Stimulated activated CD8-positive, alpha-beta memory T cell treated with anti-CD3 and anti-CD28 coated beads, Interleukin-4, amount 100 ng/mL, for 1 hour (primary cell): Measurements from ENCODE around the gene METAP1D.
"Not testable (repeated sequence)": the region's sequence is repeated elsewhere in the genome, so short reads cannot be mapped to it uniquely, and the experiment has no call there.

Experiments
- DNase-seq, 2 donors: peaks; one replicate each; pipeline ENCODE4 v3.0.0-alpha.2; 2020; ENCODE audit warnings: low read depth in 2 of 2, low spot score in 1 of 2

The METAP1D gene

DNA sequence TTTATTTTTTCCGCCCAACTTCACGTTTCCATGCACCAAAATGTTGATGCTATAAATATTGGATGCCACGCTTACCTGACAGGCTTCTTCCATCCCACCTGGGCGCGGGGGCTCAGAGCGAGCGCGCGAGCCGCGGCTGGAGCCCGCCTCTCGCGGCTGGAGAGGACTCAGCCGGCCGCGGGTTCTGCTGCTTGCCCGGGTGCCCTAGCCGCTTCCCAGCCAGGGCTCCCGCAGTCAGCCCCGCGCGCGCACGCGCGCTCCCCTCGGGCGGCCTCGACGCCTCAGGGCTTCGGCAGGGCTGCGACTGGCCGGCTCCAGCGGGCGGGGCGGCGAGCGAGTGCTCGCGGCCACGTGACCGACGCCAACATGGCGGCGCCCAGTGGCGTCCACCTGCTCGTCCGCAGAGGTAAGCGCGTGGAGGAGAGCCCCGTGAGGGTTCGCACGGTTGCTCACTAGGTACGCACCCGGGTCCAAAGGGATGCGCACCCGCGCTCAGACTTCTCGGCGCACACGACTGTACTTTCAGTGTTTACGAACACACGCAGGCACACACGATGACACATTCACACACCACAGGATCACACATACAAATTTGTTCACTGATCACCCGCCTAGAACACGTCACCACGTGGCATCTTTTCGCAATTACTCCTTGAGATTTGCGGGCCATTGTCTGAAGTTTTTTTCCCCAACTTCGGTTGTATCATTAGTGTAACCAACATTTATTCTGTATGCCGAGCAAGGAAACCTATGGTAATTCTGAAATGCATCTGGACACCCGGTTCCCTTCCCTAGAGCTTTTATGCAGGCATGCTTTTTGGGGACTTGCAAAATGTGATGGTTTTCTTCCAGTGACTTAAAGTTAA lies at the start of gene METAP1D:
TSS of gene METAP1D (plus strand) at position 350 of the 866 bp plus-strand sequence. CDS start at position 367, 17 bp downstream.
- peak; percentile 46 to 63 for DNase-seq

DNA sequence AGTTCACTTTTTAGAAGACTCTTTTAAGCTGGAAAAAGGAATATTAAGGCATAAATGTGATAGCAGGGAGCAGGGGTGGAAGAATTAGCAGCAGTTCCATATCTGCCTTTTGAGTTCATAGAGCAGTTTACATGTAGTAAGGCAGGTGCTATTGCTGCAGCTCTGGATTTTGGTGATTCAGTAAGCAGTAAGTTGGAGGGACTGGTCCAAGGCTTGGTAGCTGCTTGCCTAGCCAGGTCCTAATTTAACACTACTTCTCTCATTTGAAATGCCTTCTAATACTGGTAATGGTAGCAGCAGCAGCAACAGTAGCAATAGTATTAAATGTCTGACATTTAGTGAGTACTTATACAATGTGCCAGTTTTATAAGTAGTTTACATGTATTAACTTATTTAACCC lies 47.5 kb upstream of the METAP1D start:
- DNase-seq = no peak

DNA sequence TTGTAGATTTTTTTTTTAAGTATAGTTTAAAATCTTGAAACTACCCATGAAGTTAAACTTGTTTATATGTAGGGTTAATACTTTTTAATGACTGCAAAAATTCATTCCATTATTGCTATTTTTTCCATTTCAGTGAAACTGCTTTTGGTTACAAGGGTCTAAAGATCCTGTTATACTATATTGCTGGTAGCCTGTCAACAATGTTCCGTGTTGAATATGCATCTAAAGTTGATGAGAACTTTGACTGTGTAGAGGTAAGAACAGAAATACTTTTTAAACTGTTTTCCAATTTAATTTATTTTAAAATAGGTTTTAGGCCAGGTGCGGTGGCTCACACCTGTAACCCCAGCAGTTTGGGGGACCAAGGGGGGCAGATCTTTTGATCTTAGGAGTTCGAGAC lies 47.0 kb upstream of the METAP1D start:
- DNase-seq = no peak

DNA sequence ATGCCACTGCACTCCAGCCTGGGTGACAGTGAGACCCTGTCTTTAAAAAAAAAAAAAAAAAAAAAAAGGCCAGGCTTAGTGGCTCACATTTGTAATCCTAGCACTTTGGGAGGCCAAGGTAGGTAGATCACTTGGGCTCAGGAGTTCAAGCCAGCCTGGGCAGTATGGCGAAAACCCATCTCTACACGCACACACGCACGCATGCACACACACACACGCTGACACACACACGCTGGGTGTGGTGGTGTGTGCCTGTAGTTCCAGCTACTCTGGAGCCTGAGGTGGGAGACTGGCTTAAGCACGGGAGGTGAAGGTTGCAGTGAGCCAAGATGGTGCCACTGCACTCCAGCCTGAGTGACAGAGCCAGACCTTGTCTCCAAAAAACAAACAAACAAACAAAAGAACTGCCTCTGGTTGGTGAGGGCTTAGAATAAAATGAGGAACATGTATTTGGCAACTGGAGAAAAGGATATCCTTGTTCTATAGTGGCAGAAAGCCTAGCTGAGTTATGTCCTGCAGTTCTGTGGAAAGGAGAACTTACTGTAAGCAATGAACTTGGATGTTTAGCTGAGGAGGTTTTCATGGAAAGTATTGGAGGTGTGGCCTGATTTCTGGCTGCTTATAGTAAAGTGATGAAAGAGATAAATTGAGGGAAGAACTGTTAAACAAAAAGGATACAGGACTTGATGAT lies 43.5 kb upstream of the METAP1D start:
- no peak for DNase-seq

DNA sequence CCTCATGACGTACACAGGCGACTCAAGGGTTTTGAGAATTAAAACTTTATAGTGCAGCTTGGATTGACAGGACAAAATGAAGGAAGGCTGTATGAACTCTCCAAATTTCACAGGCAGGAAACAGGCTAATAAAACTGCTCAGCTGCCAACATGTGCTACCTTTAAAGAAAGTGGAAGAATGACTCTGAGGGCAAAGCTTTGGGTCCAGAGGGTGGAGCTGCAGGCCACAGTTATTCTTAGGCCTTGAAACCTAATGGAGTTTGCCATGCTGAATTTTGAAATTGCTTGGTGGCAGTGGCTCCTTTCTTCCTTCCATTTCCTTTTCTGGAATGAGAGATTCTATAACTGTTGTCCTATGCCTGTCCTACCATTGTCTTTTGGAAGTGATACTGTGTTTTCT lies 42.7 kb upstream of the METAP1D start:
- DNase-seq = no peak

DNA sequence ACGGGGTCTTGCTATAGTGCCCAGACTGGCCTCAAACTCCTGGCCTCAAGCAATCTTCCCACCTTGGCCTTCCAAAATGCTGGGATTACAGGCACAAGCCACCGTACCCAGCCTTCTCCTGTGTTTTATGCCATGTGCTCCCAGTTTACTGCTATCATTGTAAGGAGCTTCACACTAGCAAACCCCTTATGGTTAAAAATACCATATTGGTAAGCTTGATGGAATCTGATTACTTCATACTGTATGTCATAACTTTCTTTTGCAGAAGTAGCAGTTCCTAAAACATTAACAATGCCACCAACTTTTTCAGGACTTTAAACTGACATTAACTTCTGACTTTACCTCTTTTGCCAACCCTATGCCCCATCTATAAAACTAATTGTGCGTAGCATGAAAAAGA lies 41.3 kb upstream of the METAP1D start:
- DNase-seq = no peak

DNA sequence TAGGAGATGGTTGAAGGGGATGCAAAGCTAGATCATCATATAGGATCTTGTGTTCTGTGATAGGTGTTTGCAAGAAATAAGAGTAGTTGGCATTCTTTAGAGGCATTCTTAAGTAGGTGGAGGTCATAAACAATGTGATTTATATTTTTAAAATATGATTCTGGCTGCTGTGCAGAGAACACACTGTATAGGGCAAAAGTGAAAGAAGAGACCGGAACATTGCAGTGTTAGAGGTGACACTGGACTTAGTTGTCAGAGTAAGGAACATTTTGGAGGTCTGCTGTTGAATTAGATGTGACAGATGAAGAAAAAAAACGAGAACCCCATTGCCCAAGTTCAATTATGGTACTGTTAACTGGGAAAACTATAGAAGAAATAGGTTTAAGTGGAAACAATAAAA lies 39.8 kb upstream of the METAP1D start:
- DNase-seq = no peak

DNA sequence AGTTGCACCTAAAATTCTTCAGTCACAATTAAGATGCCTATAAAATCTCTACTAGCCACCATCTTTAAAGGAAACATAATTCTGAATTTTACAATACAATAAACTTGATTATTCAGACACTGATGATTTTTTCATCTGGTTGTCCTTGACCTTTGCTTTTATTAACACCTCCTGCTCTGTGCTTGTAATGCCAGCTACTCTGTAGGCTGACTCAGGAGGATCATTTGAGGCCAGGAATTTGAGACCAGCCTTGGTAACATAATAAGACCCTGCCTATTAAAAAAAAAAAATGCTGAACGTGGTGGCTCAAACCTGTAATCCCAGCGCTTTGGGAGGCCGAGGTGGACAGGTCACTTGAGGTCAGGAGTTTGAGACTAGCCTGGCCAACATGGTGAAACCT lies 39.2 kb upstream of the METAP1D start:
- DNase-seq = no peak

DNA sequence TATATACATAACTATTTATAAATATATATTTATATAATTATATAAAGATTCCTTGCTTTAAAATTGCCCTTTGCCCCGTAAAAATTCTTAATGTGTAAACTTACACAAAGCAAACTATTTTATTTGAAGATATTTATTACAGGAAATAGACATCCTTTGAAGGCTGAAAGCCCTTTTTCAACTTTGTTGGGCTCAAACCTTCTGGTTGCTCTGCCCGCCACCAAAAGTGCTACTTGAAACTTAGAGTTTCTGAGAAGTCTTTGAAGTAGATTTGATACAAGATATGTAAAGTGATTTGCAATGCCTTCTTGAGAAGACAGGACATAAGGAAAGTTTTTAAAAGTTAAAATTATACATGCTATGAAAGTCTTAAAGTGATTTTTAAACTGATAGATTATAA lies 36.6 kb upstream of the METAP1D start:
- no peak for DNase-seq

DNA sequence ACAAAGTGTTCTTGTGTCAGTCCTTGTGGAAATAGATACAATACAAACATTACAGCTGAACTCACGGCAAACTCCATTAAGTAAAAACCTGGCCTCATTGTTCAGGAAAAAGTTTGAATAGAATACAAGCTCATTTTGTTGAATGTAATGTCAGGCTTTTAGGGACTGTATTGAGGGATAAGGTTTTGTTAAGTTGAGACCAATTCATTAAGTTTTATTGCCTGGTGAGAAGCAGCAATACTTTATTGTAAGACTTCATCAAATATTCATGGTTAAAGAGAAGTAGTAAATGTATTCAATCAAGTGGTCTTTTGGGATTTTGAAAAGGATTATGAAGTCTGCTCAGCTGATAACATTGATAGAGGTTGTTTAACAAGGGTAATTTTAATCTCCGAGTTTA lies 35.4 kb upstream of the METAP1D start:
- no peak for DNase-seq

DNA sequence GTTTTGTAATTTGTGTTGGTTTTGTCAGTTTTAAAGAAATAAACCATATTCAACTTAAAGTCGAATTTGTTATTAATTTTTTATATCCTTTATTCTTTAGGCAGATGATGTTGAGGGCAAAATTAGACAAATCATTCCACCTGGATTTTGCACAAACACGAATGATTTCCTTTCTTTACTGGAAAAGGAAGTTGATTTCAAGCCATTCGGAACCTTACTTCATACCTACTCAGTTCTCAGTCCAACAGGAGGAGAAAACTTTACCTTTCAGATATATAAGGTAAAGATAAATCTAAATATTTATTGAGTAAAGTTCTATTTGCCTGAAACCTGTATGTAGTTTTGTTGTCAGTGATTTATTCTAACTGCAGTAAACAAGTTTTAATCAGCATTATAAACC lies 34.5 kb upstream of the METAP1D start:
- DNase-seq = no peak

DNA sequence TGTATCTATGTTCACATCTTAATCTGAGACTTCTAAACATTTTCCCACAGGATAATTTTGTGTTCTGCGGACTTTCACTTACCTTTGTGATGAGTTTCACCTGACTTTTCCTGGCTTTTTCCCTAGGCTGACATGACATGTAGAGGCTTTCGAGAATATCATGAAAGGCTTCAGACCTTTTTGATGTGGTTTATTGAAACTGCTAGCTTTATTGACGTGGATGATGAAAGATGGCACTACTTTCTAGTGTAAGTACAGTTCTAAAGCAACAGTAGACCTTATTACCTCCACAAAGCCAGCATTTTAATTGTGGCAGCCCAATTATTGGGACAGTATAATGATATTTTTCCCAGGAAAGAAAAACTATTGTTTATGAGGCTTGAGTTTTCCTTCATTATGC lies 34.1 kb upstream of the METAP1D start:
- DNase-seq = no peak

DNA sequence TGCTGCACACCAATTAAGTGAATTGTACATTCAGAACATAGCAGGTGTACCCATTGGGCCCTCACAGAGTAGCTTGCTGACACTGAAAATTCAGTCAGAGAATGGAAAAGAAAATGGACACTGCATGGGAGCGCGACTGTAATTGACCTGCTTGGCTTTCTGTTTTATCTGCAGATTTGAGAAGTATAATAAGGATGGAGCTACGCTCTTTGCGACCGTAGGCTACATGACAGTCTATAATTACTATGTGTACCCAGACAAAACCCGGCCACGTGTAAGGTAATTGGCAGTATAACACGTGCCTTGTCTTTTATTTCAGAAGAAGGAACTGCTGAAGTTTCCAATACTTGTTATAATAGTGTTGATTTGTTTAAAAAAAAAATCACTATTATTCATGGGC lies 33.5 kb upstream of the METAP1D start:
- DNase-seq = no peak

DNA sequence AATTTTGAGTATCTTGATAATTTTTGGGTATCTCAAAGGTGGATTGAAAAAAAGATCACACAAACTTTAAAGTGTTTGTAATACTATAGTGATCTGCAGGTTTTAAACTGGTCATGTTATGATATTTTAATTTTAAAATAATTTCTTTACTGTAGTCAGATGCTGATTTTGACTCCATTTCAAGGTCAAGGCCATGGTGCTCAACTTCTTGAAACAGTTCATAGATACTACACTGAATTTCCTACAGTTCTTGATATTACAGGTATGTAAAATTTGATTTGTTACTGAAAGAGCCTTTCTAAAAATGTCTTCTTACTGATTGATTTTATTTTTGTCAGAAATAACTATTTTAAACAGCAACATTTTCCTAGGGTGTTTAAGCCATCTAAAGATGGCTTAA lies 33.1 kb upstream of the METAP1D start:
- DNase-seq = no peak

DNA sequence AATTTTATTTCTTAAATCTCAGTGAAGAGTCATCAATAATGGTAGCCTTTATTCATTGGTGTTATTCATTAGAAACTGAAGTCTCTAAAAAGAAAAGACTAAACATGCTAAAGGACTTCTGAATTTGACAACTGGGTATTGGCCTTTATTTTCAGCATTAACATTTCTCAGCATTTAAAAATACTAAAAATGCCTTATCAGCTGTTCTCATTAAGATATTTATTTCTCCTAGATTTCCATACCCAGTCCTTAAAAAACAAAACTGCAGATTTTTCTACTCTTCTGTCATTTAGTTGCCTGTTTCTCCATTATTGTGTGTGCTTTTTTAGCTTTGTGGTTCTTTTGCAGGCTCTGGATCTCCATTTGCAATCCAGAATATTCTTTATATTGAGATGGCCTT lies 31.2 kb upstream of the METAP1D start:
- DNase-seq = no peak

DNA sequence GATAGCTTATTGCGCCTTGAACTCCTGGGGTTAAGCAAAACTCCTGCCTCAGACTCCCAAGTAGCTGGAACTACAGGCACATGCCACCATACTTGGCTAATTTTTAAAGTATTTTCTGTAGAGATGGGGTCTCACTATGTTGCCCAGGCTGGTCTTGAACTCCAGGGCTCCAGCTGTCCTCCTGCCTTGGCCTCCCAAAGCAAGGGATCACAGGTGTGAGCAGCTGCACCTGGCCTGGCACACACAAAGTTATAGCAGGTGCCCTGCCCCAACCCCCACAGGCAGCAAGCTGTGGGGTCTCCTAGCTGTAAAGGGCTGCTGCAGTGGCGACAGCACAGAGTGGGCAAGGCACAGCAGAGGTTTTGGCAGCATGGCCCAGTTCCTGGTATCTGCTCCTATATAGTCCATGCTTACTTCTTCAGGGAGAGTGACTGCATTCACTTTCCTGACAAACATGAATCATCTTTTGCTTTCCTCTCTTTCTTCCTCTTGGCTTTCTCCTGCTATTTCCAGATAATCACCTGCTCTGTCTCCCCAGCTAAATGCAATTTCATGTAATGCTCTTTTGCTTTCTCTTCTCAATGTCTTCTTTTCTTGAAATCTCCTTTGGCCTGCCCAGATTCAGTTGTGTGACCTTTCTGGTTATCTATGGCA lies 27.3 kb upstream of the METAP1D start:
- no peak for DNase-seq

DNA sequence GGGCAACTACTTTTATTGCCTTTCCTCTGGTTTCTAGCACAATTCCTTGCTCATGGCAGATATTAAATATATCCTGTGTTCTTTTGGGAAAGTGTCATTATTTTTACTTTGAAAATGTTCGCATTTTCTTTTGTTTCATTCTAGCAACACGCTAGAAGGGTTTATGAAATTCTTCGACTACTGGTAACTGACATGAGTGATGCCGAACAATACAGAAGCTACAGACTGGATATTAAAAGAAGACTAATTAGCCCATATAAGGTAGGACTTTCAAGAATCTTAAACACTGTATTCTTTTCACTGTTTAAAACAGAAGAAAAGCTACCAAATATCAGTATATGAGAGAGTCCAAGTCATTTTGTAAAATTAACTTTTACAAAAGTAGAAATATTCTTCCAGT lies 20.6 kb upstream of the METAP1D start:
- no peak for DNase-seq

DNA sequence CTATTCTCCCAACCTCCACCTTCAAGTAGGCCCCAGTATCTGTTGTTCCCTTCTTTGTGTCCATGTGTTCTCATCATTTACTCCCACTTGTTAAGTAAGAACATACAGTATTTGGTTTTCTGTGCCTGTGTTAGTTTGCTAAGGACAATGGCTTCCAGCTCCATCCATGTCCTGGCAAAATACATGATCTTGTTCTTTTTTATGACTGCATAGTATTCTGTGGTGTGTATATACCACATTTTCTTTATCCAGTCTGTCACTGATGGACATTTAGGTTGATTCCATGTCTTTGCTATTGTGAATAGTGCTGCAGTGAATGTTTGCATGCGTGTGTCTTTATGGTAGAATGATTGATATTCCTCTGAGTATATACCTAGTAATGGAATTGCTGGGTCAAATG lies 15.8 kb upstream of the METAP1D start:
- DNase-seq = not testable (repeated sequence)

DNA sequence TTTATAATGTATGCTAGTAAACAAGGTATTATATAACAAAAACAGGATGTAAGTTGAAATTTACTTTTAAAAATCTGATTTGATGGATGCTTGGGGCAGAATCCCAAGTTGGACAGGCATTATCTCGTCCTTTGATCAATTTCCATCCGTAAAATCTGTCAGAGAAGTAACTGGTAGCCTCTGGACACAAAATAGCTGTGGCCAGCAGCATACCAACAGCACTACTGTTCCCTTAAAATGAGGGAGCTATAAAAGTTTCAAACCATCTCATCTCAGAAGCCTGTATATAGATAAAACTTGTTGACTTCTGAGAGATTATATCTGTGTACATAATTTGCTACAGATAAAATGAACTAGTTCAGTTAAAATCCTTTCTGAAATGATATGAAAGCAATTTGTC lies 14.7 kb upstream of the METAP1D start:
- no peak for DNase-seq

DNA sequence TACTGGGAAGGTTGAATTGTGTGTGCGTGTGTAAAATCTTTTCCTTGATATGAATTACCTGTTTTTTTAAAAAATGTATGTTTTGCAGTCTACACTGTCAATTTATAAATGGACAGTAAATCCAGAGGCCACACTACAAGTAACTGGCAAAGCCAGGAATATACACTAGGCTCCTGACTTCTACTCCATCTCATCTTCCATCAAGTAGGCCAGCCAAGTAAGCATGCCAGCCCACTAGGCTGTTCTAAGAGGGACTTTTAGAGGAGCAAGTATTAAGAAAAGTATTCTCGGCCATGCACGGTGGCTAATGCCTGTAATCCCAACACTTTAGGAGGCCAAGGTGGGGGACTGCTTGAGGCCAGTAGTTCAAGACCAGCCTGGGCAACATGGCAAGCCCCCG lies 13.0 kb upstream of the METAP1D start:
- no peak for DNase-seq

DNA sequence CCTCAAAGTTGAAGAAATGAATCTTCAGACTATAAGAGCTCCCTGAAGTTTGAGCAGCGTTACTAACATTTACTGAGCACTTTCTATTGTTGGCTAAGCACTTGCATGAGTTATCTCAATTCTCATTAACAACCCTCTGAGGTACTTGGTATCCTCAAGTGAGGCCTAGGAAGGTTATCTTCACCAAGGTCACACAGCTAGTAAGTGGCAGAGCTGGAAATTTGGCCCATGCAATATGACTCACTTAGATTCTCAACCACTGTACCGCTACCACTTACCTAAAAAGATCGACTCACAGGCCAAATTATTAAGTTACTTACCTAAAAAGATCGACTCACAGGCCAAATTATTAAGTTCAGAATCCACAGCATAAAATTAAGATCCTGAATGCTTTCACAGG lies 8.7 kb upstream of the METAP1D start:
- DNase-seq = no peak

DNA sequence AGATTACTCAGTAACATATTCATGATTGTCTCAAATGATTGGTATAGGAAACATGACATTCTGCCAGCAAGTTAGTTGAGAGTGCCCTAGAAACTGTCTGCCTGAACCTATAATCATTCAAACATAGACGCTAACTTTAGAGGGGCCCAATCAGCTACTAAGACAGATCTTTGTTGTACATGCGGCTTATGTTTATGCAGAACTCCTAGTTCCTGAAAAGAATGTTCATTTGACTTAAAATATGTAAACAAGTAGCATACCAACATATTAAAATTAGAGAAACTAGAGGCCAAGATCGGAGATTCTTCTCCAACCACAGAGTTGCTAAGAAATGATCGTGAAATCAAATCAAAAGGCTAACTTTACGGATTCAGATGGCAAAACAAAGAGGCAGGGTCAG lies 4.2 kb upstream of the METAP1D start:
- no peak for DNase-seq
